HG03135 (cell line): ENCODE measurements around the gene DCUN1D5.

Experiments used
- ATAC-seq: cut with Tn5 transposase; IDR thresholded peaks from one replicate; pipeline ENCODE4 v1.9.1; 2021; ENCODE audit warnings: mild to moderate bottlenecking, moderate library complexity; ENCODE audit not compliant: unreplicated experiment

Gene DCUN1D5

GRCh38 chr11:103061656-103062055 lies 30.3 kb downstream of the DCUN1D5 start:
- no peak for ATAC-seq

- peak; percentile 54 for ATAC-seq
Observed at GRCh38 chr11:103055221-103055890, 36.6 kb downstream of the DCUN1D5 start.

GRCh38 chr11:103053997-103054396 lies 38.0 kb downstream of the DCUN1D5 start:
- no peak for ATAC-seq

GRCh38 chr11:103051981-103052380 lies 40.0 kb downstream of the DCUN1D5 start:
- no peak for ATAC-seq

GRCh38 chr11:103051151-103051801 lies 40.7 kb downstream of the DCUN1D5 start:
- ATAC-seq, result no peak

GRCh38 chr11:103050351-103050750 lies 41.6 kb downstream of the DCUN1D5 start:
- no peak for ATAC-seq

- ATAC-seq, result no peak
Observed at GRCh38 chr11:103047837-103048236, 44.1 kb downstream of the DCUN1D5 start.

GRCh38 chr11:103043826-103044678 lies 47.9 kb downstream of the DCUN1D5 start:
- ATAC-seq, result no peak

- no peak for ATAC-seq
Observed at GRCh38 chr11:103042161-103042560, 49.8 kb downstream of the DCUN1D5 start.

GRCh38 chr11:103035791-103036434 lies 56.0 kb downstream of the DCUN1D5 start:
- ATAC-seq, result peak; percentile 97

- ATAC-seq, result no peak
Observed at GRCh38 chr11:103035216-103035615, 56.7 kb downstream of the DCUN1D5 start.

- no peak for ATAC-seq
Observed at GRCh38 chr11:103031834-103032233, 60.1 kb downstream of the DCUN1D5 start.

GRCh38 chr11:103029401-103029800 lies 62.6 kb downstream of the DCUN1D5 start:
- ATAC-seq, result no peak

GRCh38 chr11:103028304-103029020 lies 63.5 kb downstream of the DCUN1D5 start:
- ATAC-seq, result peak; percentile 94

- ATAC-seq, result no peak
Observed at GRCh38 chr11:103024086-103024485, 67.9 kb downstream of the DCUN1D5 start.

- ATAC-seq, result no peak
Observed at GRCh38 chr11:103016031-103016430, 75.9 kb downstream of the DCUN1D5 start.

- ATAC-seq, result no peak
Observed at GRCh38 chr11:103013421-103013820, 78.5 kb downstream of the DCUN1D5 start.
